NCI-H1048 (cell line): Measurements from ENCODE around the gene KRT15.

ENCODE experiments used
- DNase-seq: peaks from one replicate; lab custom pipeline; 2025; lab: John Stamatoyannopoulos, UW

Gene KRT15

GRCh38 chr17:41518789-41519449 is at the start of gene KRT15:
TSS of gene KRT15 (minus strand) at chr17:41518890. CDS start at chr17:41518827, 63 bp downstream.
- no peak for DNase-seq

DNA sequence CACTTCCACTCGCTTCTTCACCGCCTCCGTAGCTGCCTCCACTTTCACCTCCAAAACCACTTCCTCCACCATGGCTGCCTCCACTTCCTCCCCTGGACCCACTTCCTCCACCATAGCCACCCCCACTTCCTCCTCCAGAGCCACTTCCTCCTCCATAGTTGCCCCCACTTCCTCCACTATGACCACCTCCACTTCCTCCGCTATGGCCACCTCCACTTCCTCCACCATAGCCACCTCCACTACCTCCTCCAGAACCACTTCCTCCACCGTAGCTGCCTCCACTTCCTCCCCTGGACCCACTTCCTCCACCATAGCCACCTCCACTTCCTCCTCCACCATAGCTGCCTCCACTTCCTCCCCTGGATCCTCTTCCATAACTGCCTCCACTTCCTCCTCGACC is 48.6 kb upstream of the KRT15 start:
- no peak for DNase-seq

DNA sequence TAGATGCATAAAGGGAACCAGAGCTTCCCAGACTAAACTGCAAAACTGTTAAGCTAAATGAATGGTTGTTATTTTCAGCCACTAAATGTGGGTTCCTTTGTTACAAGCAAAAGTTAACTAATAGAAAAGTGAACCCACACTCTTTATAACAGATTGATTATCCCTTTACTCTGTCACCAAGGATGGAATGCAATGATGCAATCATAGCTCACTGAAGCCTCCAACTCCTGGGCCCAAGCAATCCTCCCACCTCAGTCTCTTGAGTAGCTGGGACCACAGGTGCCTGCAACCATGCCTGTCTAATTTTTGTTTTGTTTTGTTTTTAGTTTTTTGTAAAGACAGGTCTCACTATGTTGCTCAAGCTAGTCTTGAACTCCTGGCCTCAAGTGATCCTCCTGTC is 46.6 kb upstream of the KRT15 start:
- no peak for DNase-seq

DNA sequence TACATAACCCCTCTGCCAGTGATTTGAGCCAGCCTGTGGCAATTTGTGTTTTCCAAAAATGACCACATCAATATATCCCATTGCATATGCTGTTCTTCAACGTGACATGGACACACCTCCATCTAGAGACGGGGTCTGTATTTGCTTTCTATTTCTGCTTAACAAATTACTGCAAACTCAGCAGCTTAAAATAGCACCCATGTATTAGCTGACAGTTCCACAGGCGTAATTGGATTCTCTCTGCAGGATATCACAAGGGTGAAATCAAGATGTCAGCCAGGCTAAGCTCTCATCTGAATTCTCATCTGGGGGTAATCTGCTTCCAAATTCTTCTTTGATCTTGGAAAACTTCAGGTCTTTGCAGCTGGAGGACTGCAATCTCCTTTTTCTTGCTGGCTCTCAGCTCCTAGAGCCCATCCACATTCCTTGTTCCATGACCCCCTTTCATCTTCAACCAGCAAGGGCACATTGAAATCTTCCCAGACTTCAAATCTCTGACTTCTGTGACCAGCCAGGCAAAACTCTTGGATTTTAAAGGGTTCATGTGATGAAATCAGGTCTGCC is 45.0 kb upstream of the KRT15 start:
- no peak for DNase-seq

GRCh38 chr17:41561554-41561953 is 42.9 kb upstream of the KRT15 start:
- no peak for DNase-seq

GRCh38 chr17:41559548-41559947 is 40.9 kb upstream of the KRT15 start:
- no peak for DNase-seq

GRCh38 chr17:41556931-41557330 is 38.2 kb upstream of the KRT15 start:
- no peak for DNase-seq

- no peak for DNase-seq
Measured at GRCh38 chr17:41556306-41556705, 37.6 kb upstream of the KRT15 start.

DNA sequence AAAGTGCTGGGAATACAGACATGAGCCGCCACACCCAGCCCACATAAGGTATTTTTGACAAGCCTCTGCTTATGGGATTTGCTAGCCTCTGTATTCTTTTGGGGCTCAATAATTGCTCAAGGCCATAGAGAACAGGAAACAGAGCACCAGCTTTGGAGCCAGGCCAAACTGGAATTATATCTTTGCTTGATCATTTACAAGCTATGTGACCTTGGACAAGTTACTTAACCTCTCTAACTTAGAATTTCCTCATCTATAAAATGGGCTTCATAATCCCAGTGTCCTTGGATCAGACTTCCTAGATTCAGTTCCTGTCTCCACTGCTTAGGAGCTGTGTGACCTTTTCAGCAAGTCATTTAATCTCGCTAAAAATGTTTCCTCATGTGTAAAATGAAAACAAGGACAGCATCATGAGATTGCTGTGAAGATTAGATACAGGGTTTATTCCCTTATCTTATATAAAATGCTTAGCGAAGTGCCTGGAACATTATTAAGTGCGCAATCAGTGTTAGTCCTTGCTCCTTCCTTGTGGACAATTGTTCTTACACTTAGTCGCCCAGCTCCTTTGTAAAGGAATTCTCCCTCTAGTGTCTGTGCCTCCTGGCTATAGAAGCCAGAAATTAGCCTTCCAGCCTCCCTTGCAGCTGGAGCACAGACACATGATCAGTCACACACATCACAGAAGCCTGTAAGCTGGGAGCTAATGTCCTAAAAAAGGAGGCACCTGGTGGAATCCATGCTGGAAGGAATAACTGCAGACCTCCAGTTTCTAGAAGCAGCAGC is 36.6 kb upstream of the KRT15 start:
- DNase-seq: no peak

GRCh38 chr17:41553987-41554680 is 35.4 kb upstream of the KRT15 start:
- DNase-seq: no peak

DNA sequence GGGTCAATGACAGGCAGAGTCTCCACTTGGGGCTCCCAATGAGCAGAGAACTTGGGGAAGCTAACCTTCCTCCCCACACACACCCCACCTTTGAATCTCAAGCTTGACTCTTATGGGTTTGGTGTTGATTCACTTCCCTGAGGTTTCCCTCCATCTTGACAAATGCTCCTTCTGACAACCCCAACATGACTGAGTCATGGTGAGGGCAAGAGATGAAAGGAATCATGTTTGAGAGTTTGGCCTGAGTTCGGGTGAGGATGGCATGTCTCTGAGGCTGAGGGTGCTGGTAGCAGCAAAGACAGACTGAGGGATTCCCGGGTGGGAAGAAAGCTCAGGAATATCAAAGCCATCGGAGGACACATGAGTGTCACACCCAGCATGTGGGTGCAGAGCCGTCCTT is 34.5 kb upstream of the KRT15 start:
- no peak for DNase-seq

DNA sequence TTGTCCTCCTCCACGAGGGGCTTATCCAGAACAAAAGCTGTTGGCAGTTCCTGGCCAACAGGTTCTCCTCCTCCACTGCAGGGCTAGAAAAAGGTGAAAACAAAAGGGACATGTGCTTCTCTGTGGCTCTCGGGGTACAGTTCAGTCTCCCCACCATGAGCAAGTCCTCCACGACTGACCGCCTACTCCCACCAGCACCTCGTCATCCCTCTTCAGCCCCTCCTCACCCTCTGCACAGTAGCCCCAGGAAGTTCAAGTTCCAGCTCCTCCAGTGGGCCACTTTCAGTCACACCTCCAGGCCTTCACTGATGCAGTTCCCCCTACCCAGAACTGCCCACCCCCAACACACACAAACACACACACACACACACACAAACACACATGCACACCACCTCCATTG is 33.8 kb upstream of the KRT15 start:
- DNase-seq: no peak

- DNase-seq: no peak
Measured at GRCh38 chr17:41551365-41551764, 32.7 kb upstream of the KRT15 start.

- DNase-seq: no peak
Measured at GRCh38 chr17:41549596-41550039, 30.9 kb upstream of the KRT15 start.

GRCh38 chr17:41548844-41549595 is 30.3 kb upstream of the KRT15 start:
- peak; percentile 40 for DNase-seq

- no peak for DNase-seq
Measured at GRCh38 chr17:41547921-41548843, 29.5 kb upstream of the KRT15 start.

GRCh38 chr17:41547378-41547841 is 28.7 kb upstream of the KRT15 start:
- DNase-seq: no peak

- no peak for DNase-seq
Measured at GRCh38 chr17:41546819-41547218, 28.1 kb upstream of the KRT15 start.

GRCh38 chr17:41545829-41546410 is 27.2 kb upstream of the KRT15 start:
- no peak for DNase-seq

DNA sequence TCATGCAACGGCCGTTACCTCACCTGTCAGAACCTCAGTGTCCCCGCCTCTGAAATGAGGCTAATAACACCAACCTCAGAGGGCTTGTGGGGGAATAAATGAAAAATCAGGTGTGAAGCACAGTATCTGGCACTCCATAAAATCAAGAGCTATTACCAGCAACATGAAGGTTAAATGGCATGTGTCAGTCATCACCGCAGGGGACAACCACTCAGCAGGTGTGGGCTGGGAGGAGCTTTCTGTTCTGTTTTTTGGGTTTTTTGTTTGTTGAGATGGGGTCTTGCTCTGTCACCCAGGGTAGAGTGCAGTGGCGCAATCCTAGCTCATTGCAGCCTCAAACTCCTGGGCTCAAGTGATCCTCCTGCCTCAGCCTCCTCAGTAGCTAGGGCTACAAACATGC is 26.2 kb upstream of the KRT15 start:
- DNase-seq: no peak
